Activated naive CD4-positive, alpha-beta T cell treated with anti-CD3 and anti-CD28 coated beads, Interleukin-2, amount 50 U/mL, for 72 hours (primary cell): ENCODE results near the gene PLXNA4. TPM values are rescaled to one million over a fixed set of nuclear protein-coding genes. Genes with fewer than 3 reads are reported as not detected.

Experiments
- ATAC-seq, 2 donors: fragments of 150-1000 bp; cut with Tn5 transposase; 2 replicates each; pipeline ENCODE4 v1.10.0; 2021; ENCODE audit warnings: mild to moderate bottlenecking in 2 of 2, moderate library complexity in 2 of 2
- DNase-seq, 2 donors: peaks; one replicate each; pipeline ENCODE4 v3.0.0; 2021 to 2022; ENCODE audit warnings: low spot score in 2 of 2
- H3K27ac Mint-ChIP-seq, 2 donors: one replicate each; pipeline ENCODE4 v1.8.0; 2022; ENCODE audit warnings: mild to moderate bottlenecking in 2 of 2, mixed read lengths in 2 of 2
- H3K36me3 Mint-ChIP-seq, 2 donors: one replicate each; pipeline ENCODE4 v1.8.0; 2022; ENCODE audit warnings: mixed read lengths in 2 of 2
- H3K9me3 Mint-ChIP-seq, 2 donors: one replicate each; pipeline ENCODE4 v1.8.0; 2022; ENCODE audit warnings: mixed read lengths in 2 of 2
- total RNA-seq, 2 donors: library from RNA; stranded (reverse); gene quantifications; one replicate each; pipeline ENCODE4 v1.2.3, GENCODE V29; 2022

The PLXNA4 gene
- total RNA-seq, 2 donors from 2014 or later = 0.06 to 0.41 TPM

DNA sequence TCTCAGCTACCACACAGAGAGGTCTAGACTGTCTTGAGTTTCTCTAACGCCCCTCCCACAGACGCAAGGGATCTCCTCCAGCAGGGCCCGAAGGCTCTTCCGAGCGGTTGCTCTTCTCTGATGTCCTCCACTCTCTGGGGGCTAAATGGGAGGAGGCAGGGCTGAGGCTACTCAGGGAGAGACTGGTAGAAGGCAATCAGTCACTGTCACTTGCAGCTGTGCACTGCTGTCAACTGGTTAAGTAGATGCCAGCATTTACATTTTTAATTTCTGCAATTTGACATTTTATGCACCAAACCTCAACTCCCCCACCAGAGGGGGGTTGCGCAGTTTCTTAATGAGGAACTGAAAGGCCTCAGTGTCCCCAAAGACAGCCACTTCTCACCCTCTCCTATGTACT, 442.8 kb downstream of the PLXNA4 start:
- no peak for DNase-seq
- no peak overlapping the region for H3K27ac Mint-ChIP-seq
- no peaks in the 10 kb centered on the region for H3K36me3 Mint-ChIP-seq
- no peak for ATAC-seq
- H3K9me3 Mint-ChIP-seq = no peaks in the 10 kb centered on the region

- Mint-ChIP-seq H3K9me3 (no peaks in the 10 kb centered on the region), H3K36me3 (no peaks in the 10 kb centered on the region), H3K27ac (no peak overlapping the region)
- DNase-seq (no peak), ATAC-seq (no peak)
Observed at GRCh38 chr7:132131196-132131595, 445.1 kb downstream of the PLXNA4 start.

DNA sequence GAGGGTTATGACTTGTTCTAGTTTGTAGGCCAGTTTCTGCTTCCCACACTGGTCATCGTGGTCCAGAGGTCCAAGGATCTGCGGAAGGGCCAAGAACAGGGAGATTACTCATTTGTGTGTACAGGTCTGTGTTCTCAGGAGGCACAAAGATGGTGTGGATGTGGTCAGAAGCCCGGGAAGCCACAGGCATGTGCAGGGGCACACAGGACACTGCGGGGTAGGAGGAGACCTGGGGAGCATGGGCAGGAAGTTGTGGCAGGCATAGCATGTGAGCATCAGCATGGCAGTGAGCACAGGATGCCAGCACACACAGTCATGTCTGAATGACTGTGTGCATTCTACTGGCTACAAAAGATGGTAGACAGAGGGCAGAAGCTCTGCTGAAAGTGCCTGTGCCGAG, 445.8 kb downstream of the PLXNA4 start:
- no peak for ATAC-seq
- no peak for DNase-seq
- no peaks in the 10 kb centered on the region for H3K9me3 Mint-ChIP-seq
- no peaks in the 10 kb centered on the region for H3K36me3 Mint-ChIP-seq
- H3K27ac Mint-ChIP-seq = no peak overlapping the region

GRCh38 chr7:132125872-132126595, 450.2 kb downstream of the PLXNA4 start:
- DNase-seq (no peak), ATAC-seq (no peak)
- Mint-ChIP-seq H3K27ac (no peak overlapping the region), H3K9me3 (no peaks in the 10 kb centered on the region), H3K36me3 (no peaks in the 10 kb centered on the region)

- H3K9me3 Mint-ChIP-seq = no peaks in the 10 kb centered on the region
- DNase-seq (no peak), ATAC-seq (no peak)
- no peaks in the 10 kb centered on the region for H3K36me3 Mint-ChIP-seq
- no peak overlapping the region for H3K27ac Mint-ChIP-seq
Observed at GRCh38 chr7:132125096-132125495, 451.2 kb downstream of the PLXNA4 start.

GRCh38 chr7:132124575-132124974, 451.7 kb downstream of the PLXNA4 start:
- H3K36me3 Mint-ChIP-seq = no peaks in the 10 kb centered on the region
- no peak for ATAC-seq
- no peak for DNase-seq
- no peak overlapping the region for H3K27ac Mint-ChIP-seq
- H3K9me3 Mint-ChIP-seq = no peaks in the 10 kb centered on the region

DNA sequence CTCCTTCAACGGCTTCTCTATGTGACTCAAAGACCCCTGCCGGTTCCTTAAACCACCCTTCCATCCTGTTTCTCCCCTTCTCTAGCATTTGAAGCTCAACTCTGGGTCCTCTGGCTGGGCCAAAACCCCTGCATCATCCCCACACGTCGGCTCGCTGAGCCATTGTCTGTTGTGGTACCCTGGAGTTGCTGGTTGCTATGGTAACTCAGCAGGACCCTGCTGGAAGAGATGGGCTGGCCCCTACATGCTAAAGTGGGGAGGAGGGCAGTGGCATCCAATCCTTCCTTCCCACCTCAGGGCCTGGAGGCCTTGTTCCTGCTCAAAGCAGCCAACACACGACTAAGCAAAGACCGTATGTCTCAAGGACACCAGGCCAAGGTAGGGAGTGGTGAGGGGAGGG, 452.5 kb downstream of the PLXNA4 start:
- H3K27ac Mint-ChIP-seq = peak overlapping the region in 1 of 2 donors; percentile 18
- no peaks in the 10 kb centered on the region for H3K36me3 Mint-ChIP-seq
- DNase-seq (no peak), ATAC-seq (no peak)
- H3K9me3 Mint-ChIP-seq = no peaks in the 10 kb centered on the region

DNA sequence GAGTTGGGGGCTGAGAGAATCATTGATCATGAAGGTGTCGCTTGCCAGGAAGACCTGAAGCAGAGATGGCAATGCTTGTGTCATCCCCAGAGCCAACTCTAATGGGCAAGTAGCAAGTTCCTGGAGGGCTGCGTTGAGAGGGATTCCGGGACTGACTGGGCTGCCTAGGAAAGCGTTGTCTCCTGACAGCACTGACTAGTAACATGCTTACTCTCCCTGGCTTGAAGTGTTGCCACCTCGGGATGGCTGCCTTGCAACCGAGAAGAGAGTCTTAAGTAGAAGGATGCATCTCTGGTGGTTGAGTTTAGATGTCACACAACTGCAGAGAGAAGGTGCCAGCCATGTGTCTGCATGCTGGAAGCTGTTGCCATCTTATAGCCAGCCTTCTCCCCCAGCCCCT, 453.4 kb downstream of the PLXNA4 start:
- Mint-ChIP-seq H3K36me3 (no peaks in the 10 kb centered on the region), H3K9me3 (no peaks in the 10 kb centered on the region), H3K27ac (no peak overlapping the region)
- DNase-seq = no peak
- no peak for ATAC-seq

DNA sequence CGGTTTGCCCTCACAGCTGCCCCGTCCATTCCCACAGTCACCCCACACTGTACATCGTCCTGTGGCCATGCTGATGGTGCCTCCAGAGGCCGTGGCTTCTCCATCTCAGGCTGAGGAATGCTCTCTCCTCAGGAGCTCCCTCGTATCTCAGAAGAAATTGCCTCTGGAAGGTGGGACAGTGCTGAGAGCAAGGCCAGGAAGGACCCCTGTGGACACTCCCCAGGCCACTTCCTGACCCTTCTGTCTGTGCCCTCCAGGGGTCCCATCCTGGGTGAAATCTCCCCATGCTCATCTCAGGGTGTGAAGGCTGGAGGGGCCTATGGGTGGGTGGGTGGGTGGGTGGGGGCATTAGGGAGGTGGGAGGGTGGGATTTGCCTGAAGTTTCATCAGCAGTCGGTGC, 454.3 kb downstream of the PLXNA4 start:
- no peak for DNase-seq
- no peak for ATAC-seq
- H3K27ac Mint-ChIP-seq = no peak overlapping the region
- H3K36me3 Mint-ChIP-seq = no peaks in the 10 kb centered on the region
- no peaks in the 10 kb centered on the region for H3K9me3 Mint-ChIP-seq

GRCh38 chr7:132118641-132119040, 457.6 kb downstream of the PLXNA4 start:
- no peaks in the 10 kb centered on the region for H3K36me3 Mint-ChIP-seq
- H3K9me3 Mint-ChIP-seq = no peaks in the 10 kb centered on the region
- ATAC-seq (no peak), DNase-seq (no peak)
- H3K27ac Mint-ChIP-seq = no peak overlapping the region

- no peak for DNase-seq
- Mint-ChIP-seq H3K36me3 (no peaks in the 10 kb centered on the region), H3K9me3 (no peaks in the 10 kb centered on the region), H3K27ac (no peak overlapping the region)
- no peak for ATAC-seq
Observed at GRCh38 chr7:132117636-132118035, 458.6 kb downstream of the PLXNA4 start.

DNA sequence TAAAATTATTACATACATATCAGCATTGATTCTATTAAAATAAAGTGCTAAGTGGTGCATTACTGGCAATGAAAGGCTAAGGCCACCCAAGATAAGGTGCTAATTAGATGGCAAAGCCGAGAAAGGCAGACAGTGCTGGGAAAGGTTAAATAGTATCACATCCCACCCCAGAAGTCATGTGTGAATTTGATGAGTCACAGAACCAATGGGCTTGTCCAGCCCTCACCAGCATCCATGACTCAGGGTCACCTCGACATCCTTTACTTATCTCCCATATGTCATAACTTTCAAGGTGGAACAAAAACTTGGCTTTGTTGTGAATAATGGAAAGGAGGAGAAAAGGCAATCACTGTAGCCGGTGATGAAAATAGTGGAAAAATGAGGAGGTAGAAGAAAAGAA, 459.1 kb downstream of the PLXNA4 start:
- ATAC-seq = no peak
- Mint-ChIP-seq H3K36me3 (no peaks in the 10 kb centered on the region), H3K9me3 (no peaks in the 10 kb centered on the region)

GRCh38 chr7:132116369-132116768, 459.9 kb downstream of the PLXNA4 start:
- H3K9me3 Mint-ChIP-seq = no peaks in the 10 kb centered on the region
- DNase-seq (no peak), ATAC-seq (no peak)
- H3K36me3 Mint-ChIP-seq = no peaks in the 10 kb centered on the region
- H3K27ac Mint-ChIP-seq = no peak overlapping the region

More for the DNA sequence above, 459.1 kb downstream of the PLXNA4 start:
- DNase-seq = no peak
- H3K27ac Mint-ChIP-seq = no peak overlapping the region

DNA sequence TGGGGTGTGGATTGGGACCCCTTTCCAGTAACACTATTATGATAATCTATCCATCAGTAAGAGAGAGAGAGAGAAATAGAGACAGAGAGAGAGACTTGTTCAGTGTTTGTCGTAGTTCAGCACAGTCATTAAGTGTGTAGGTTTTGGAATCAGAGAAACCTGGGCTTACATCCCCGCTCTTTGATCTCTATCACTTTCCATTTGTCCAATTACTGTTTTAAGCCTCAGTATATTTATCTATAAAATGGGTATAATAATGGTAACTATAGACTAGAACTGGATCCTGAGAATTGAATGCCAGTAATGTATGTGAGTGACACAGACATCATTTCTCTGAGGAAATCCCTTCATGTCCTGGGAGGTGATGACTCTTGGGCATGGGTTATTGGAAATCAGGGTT, 460.5 kb downstream of the PLXNA4 start:
- ATAC-seq (no peak), DNase-seq (no peak)
- H3K27ac Mint-ChIP-seq = no peak overlapping the region
- H3K9me3 Mint-ChIP-seq = no peaks in the 10 kb centered on the region
- no peaks in the 10 kb centered on the region for H3K36me3 Mint-ChIP-seq

DNA sequence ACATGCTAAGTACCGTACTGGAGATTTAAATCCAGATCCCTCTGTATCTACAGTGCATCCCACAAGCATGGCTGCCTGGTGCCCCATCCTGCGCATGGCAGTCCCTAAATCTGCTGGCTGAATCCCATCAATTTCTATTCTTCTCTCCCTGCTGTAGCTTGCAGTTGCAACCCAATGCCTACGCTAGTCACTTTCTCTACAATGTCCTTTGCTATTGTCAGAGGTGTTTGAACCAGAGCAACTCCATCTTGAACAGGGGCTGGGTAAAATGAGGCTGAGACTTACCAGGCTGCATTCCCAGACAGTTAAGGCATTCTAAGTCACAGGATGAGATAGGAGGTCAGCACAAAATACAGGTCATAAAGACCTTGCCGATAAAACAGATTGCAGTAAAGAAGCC, 461.2 kb downstream of the PLXNA4 start:
- no peaks in the 10 kb centered on the region for H3K36me3 Mint-ChIP-seq
- ATAC-seq (no peak), DNase-seq (no peak)
- H3K27ac Mint-ChIP-seq = no peak overlapping the region
- H3K9me3 Mint-ChIP-seq = no peaks in the 10 kb centered on the region

DNA sequence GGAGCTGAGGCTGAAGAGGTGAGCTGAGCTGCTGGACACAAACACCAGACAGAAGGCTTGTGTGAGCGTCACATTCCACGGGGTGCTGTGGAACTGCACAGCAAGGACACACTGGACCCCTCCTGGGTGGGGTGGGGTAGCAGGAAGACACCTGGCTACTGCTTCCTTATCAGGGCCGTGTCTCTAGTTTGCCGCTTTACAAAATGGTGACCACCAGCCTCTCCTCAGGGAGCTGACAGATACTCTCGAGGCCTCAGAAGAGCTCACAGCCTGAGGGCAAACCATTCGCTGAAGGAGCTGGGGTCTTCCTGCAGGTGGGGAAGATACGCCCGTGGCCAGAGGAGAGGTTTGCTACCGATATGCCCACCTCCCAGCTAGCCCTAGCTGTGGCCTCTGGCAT, 461.9 kb downstream of the PLXNA4 start:
- no peak for ATAC-seq
- H3K36me3 Mint-ChIP-seq = no peaks in the 10 kb centered on the region
- no peak for DNase-seq
- H3K27ac Mint-ChIP-seq = no peak overlapping the region
- H3K9me3 Mint-ChIP-seq = no peaks in the 10 kb centered on the region

DNA sequence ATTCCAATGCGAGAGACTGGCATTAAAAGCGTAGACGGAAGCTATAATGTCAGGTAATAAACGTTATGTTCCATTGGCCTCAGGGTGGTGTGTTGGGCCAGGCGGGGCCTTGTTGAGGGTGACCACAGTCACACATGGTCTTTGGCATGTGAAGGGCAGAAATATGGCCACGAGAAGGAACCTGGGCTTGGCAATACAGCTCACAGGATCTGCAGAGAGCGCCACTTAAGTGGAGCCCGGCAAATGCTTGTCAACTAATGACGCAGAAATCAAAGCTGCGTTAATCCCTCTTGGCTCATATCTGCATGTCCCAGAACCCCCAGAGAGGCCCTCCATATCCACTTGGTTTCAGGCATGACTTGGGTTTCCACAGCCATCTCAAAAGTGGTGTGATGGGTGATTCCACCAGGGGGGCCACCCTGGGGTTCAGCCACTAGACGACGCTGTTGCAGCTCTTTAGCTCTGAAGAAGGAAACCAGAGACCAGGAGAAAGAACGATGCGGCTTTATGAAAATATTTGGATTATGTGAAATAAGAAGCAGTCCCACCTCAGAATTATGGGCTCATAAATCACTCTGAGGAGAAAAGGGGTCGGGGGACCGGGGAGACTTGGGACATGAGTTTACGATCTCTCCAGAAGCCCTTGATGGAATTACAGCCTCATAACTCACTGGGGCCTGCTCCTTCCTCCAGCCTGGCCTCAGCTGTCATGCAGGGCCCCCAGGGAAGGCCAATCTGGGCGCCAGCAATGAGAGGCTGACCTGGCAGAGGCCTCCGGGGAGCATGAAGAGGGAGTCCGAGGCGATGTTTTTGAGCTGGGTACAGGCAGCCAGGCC, 462.5 kb downstream of the PLXNA4 start:
- DNase-seq (no peak), ATAC-seq (no peak)
- Mint-ChIP-seq H3K27ac (no peak overlapping the region), H3K36me3 (no peaks in the 10 kb centered on the region), H3K9me3 (no peaks in the 10 kb centered on the region)

- ATAC-seq = no peak
- no peaks in the 10 kb centered on the region for H3K9me3 Mint-ChIP-seq
- H3K36me3 Mint-ChIP-seq = no peaks in the 10 kb centered on the region
- no peak for DNase-seq
- H3K27ac Mint-ChIP-seq = no peak overlapping the region
Observed at GRCh38 chr7:132112657-132113056, 463.6 kb downstream of the PLXNA4 start.
